ENCODE results near the gene ZBTB1.

Gene ZBTB1

DNA sequence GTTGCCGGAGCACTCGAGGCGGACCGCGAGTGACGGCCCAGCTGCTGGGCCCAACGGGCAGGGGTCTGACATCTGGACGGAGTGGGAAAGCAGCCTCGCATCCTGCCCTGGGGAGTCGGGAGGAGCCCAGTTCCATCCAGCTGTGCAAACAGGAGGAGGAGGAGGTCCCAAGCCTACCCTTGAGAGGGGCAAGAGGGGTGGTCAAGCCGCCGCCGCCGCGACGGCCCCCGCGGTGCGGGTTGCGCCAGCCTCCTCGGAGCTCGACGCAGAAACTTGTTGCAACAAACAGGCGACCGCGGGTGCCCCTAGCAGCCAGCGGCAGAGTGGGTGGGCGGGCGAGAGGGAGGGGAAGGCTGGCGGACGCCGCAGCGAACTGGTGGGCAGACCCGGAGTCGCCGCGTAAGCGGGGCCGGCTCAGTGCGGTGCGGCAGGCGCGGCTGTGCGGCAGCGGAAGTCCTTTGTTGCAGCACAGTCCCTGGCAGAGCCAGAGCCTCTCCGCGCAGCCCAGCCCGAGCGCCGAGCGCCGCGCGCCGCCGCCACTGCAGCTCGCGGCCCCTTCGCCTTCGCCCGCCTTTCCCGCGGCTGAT, at the start of gene ZBTB1:
Gene ZBTB1 (plus strand): TSS at position 461 of the 587 bp plus-strand sequence. CDS start 16,735 bp downstream, outside the sequence.
- DNase-seq: peak; percentile 88

DNA sequence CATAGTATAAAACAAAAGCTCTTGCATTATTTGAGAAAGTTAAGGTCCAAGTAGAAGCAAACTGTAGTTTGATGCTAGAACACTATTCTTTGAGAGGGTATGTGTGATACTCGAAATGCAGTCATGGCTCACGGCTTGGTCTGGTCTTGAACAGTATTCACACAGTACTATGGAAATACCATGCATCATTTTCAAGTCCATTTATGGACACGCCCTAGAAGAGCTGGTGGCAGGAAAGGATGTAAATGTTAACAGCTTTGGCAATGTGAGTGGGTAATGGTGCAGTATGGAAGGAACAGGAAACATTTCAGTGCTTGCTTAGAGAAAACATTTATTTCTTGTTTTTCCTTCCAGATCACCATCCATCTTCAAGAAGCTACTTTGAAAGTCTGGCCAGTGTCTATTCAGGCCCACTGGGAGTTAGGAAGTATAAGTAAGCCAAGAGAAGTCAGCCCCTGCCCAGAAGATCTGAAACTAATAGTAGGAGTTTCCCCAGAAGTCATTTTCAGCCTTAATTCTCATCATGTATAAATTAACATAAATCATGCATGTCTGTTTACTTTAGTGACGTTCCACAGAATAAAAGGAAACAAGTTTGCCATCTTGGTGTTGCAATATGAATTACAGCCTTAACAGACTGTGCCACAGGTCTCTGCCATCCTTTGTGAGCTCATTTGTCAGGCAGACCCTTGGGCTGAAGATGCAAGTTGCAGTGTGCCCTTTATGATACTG, 45.0 kb upstream of the ZBTB1 start:
- DNase-seq: no peak

DNA sequence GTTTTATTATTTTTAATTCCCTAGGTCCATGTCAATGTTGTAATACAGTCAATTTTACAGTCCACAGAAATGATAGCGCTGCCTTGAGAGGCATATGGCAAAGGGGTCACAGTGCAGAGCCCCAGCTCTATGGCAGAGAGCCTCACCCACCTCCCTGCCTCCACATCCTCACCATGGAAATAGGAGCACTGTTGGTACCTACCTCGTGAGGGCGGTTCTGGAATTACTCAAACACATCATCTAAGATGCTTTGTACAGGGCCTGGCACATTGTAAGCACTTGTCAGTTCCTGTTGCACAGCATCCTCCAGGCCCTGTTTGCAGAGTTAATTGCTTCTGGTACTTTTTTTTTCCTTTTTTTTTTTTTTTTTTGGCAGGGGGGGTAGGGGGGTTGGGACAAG, 43.3 kb upstream of the ZBTB1 start:
- DNase-seq: no peak

GRCh38 chr14:64463195-64463594, 41.4 kb upstream of the ZBTB1 start:
- no peak for DNase-seq

DNA sequence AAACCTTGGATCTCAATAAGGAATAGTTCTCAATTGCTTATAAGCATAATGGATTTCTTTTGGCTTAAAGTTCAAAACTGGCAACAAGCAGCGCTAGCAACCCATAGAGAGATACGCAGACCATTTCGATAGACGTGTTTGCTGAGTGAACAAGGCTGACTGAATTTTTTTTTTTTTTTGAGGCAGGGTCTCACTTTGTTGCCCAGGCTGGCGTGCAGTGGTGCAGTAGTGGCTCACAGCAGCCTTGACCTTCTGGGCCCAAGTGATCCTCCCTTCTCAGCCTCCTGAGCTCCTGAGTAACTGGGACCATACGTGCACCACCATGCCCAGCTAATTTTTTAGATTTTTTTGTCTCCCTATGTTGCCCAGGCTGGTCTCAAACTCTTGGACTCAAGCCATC, 40.7 kb upstream of the ZBTB1 start:
- no peak for DNase-seq

DNA sequence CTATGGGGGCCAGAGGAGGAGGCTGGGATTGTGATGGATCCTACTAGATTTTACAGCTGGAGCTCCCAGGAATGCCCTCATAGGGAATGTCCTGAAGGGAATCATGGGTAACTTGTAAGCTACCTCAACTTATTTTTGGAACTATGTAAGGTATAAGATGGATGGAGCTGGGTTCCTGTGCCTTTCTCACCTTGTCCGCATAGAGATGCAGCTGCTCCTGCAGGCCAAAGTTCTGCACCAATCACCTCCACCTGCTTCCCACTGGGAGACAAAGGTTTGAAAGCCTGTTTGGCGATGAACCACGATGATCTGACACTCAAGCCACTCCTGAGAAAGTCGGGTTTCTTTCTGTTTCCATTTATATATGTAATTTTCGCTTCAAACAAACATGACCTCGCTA, 39.9 kb upstream of the ZBTB1 start:
- DNase-seq: no peak

DNA sequence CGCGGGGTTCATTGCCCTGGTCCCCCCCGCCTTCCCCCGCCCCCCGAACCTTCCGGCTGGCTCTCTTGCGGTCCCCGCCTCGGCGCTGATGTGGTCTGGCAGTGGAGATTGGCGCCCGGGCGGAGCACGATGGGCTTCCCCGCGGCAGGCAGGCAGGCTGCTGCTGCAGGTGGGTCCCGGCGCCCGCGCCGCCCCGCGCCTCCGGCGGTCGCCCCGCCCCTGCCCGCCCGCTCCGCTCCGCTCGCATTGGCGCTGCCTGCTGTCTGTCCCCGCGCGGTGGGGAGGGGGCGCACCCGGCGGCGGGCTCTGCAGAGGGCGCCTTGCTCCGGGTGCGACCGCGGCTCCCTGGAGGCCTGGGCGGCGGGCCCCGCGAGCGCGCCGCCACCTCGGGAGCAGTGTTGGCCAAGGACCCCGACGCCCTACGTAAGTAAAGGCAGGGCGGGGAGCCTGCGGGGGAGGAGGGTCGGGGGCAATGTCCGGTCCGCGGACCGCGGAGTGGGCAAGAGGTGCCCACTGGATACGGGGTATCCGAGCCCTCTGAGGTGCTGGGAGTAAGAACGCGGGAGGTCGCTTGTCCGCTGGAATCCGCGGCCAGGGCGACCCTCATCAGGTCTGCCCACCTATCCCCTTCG, 39.3 kb upstream of the ZBTB1 start, which contains the start of gene AKAP5:
Gene AKAP5 (plus strand): TSS at position 309 of the 632 bp plus-strand sequence. CDS start 2,896 bp downstream, outside the sequence.
- peak; percentile 76 for DNase-seq

DNA sequence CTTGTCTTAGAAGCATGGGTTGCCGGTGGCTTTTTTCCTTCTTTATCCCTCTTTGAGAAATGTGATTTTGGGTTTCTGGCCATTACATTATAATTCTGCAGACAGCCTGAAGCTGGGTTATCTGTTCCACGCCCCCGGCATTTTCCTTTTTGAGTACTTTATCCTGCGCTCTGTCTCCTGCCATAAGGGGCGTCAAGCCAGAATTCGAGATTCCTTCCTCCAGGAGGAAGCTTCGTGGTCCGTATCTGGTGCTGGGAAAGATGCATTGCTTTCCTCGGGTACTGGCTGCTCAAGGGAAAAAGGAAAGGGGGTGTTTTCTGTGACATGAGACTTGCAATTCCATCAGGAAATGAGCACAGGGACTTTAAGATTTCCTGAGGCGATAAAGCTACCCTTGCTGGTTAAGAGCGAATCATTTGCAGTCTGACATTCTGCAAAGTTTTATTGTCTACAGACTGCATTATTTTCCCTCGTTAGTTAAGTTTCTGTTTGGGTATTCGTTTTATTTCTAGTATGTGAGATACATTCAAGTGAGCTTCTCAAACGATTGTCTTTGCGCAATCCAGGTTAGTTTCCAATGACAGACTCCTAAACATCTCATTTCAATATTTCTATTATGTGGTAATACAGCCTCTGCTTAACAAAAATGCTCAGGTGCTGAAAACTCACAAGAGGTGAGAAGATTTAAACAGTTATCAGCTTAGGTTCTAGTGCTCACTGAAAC, 38.6 kb upstream of the ZBTB1 start:
- no peak for DNase-seq

DNA sequence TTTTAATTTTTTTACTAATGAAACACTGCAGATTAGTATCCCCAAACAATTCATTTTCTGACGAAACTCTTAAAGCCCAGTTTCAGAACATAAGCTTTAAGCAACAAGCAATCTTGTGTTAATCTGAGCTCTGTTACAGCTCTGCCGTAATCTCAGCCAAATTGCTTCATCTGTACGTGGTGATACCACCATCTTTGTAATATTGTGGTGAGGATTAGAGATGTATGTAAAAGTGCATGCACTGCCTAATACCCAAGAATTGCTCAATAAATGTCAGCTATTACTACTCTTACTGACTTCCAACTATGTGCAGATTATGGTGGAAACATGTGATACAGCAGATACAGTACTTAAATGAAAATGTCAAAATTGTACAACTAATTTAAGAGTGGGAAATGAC, 37.5 kb upstream of the ZBTB1 start:
- no peak for DNase-seq

GRCh38 chr14:64467566-64467965, 37.0 kb upstream of the ZBTB1 start:
- DNase-seq: no peak

- no peak for DNase-seq
Observed at GRCh38 chr14:64468451-64468850, 36.1 kb upstream of the ZBTB1 start.

DNA sequence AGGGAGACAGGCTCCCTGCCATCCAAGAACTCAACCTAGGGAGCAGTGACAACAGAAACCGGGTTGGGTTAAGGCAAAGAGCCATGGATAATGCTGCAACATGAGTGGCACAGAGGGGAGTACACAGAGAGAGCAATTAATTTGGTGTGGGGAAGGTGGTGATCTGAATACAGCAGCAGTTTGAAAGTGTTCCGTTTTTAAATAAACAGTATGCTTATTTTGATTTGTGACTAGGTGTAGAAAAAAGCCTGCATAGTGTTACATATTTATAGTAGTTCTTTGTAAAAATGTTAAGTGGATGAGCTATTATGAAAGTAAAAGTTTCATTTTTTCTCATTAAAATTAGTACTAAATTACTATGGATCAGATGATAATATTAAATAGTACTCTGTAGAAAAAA, 30.5 kb upstream of the ZBTB1 start:
- DNase-seq: no peak

DNA sequence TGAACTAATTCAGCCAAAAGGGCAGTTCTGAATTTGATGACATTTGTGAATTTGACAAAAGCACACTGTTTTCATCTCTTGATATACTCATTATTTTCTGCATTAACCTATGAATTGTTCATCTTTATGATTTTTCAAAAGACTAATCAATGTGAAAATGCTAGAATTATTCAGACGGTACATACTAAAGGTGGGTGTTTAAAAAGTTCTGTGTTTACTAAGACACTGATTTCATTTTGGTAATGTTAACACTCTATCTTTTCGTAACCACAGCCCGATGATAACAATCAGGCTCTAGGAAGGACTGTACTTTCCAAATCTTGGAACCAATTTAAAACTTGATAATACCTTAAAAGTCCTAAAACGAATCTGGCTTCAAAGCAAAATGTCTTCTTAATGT, 29.9 kb upstream of the ZBTB1 start:
- DNase-seq: no peak

- DNase-seq: no peak
Observed at GRCh38 chr14:64475585-64476273, 28.8 kb upstream of the ZBTB1 start.

- no peak for DNase-seq
Observed at GRCh38 chr14:64476438-64476837, 28.1 kb upstream of the ZBTB1 start.

- peak; percentile 64 for DNase-seq
Observed at GRCh38 chr14:64478634-64479250, 25.8 kb upstream of the ZBTB1 start.

- DNase-seq: no peak
Observed at GRCh38 chr14:64488590-64489099, 15.9 kb upstream of the ZBTB1 start.

- DNase-seq: no peak
Observed at GRCh38 chr14:64491637-64492036, 12.9 kb upstream of the ZBTB1 start.

DNA sequence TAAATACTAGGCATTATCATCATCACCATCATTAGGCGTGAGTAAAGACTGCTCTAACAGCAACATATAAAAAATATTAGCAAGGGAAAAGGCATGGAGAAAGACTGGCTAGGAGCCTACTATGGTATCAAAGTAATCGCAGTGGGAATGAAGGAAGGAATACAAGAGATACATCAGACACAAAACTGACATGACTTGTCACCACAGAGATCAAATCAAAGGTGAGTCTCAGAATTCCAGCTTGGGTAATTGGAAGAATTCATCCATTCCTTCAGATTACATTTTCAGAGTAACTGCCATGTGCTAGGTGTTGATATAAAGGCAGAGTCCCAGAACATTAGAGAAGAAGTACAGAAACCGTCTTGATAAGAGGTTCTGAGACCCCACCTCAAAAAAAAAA, 11.1 kb upstream of the ZBTB1 start:
- no peak for DNase-seq

DNA sequence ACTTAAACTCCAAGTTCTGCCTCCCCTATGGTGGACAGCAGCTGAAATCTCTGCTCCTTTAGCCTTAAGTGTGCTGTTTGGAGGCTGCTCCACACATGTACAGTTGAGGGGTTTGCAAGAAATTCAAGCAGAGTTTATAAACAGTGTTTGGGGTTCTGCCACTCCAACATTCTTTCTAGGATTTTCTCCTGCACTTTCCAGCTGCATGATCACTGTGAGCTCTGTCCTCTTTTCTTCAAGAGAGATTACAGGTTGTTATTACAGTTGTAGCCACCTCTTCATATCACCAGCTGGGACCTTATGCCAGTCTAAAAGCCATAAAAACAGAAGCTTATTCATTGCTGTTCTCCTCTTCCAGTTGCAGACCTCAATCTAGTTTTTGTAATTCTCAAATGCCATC, 9.3 kb upstream of the ZBTB1 start:
- DNase-seq: no peak

DNA sequence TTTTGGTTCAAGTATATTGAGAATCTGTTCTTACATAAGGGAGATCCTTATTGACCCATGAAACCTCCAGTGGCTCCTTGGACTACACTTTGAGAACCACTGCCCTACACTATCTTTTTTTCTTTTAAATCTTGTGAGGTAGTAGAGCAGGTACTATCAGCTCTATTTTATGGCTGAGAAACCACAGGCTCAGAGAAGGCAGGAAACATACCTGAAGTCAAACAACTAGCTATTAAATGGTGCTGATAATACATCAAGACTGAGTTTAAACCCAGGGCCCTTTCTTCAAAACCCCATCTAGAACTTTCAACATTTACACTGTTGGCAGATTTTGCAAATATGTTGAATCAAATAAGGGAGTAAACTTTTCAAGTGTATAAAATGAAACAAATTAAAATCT, 7.8 kb upstream of the ZBTB1 start:
- DNase-seq: no peak

GRCh38 chr14:64500088-64500487, 4.5 kb upstream of the ZBTB1 start:
- no peak for DNase-seq
